ENCODE data around the gene STK10.

The STK10 gene

DNA sequence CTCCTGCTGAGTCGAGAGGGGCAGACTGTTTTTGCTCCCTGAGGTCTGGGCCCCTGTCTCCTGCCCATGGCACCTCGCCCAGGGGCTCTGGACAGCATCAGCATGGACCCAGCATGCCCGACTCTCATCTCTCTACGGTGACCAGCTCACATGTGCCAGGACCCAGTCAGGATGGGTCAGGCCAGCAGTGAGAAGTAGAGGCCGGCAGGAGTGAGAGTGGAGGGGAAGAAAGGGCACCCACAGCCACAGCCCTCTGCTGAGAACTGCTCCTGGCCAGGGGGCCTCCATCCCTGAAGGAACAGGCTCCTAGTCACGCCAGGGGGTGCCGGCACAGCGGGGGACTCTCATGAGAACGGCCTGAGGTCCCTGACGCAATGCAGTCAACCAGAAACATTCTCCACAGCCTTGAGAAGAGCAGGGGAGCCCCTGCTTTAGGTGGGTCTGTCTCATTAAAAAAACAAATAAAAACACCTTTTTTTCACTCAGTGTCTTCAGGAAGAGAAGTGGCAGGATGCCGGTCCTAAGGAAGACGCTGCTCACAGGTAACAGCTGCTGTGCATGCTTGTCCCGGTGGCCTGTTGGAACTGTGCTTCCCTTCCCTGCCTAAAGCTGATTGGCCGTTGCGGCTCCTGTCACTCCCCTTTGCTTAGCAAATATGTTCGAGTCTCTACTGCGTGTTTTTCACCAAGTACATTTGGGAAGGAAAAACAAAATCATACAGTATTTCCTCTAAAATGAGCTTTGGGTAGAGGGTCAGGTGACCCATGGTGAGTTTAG, 95.9 kb downstream of the STK10 start:
- H4K20me1 ChIP-seq (ENCODE audit: insufficient read depth): no peaks in the 10 kb centered on the region
- H3K27me3 ChIP-seq (ENCODE audit: insufficient read depth, low read depth): no peaks in the 10 kb centered on the region
- H3K9ac ChIP-seq: no peak overlapping the region
- H3K79me2 ChIP-seq (ENCODE audit: insufficient read depth, low read depth): no peaks in the 10 kb centered on the region
- no peak overlapping the region for H2AFZ ChIP-seq (ENCODE audit: low read depth)
- H3K27ac ChIP-seq: no peak overlapping the region
- H3K4me3 ChIP-seq (IDR thresholded peaks at IDR 0.05; ENCODE audit: insufficient read depth, low read depth, low read length): no peak overlapping the region
- no peak overlapping the region for H3K4me2 ChIP-seq
- H3K36me3 ChIP-seq (ENCODE audit: insufficient read depth): no peaks in the 10 kb centered on the region
- peaks cover 3% of the 10 kb centered on the region for H3K4me1 ChIP-seq (ENCODE audit: low read depth, poor library complexity, severe bottlenecking)
- TF ChIP-seq, protein P1, sequence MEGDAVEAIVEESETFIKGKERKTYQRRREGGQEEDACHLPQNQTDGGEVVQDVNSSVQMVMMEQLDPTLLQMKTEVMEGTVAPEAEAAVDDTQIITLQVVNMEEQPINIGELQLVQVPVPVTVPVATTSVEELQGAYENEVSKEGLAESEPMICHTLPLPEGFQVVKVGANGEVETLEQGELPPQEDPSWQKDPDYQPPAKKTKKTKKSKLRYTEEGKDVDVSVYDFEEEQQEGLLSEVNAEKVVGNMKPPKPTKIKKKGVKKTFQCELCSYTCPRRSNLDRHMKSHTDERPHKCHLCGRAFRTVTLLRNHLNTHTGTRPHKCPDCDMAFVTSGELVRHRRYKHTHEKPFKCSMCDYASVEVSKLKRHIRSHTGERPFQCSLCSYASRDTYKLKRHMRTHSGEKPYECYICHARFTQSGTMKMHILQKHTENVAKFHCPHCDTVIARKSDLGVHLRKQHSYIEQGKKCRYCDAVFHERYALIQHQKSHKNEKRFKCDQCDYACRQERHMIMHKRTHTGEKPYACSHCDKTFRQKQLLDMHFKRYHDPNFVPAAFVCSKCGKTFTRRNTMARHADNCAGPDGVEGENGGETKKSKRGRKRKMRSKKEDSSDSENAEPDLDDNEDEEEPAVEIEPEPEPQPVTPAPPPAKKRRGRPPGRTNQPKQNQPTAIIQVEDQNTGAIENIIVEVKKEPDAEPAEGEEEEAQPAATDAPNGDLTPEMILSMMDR (conservative IDR thresholded peaks at IDR 0.05; ENCODE audit: low read depth, low read length): no peak

DNA sequence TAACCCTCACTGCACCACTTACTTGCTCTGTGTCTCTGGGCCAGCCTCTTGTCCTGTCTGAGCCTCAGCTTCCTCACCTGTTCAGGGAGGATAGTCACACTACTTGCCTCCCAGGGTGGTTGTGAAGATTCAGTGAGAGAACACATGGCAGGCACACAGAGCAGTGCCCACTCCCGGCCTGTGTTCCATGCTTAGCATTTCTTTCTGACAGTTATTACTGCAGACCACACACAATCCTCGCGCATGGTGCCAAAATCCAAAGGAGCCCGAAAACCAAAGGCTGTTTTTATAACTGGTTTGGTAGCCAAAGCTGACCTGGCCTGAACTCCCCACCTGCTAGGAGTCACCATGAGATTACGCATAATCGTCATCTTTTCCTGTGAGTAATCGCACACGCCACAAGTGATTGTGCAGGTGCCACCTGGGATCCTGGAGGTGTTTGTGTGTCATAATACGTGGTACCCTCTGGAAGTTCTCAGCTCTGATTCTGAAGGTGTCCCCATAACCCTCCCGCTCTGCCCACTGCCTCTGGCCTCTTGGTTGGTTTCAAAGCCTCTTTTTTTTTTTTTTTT, 97.0 kb downstream of the STK10 start:
- Histone ChIP-seq H3K9ac (no peak overlapping the region), H3K79me2 (ENCODE audit: insufficient read depth, low read depth) (no peaks in the 10 kb centered on the region), H3K4me1 (ENCODE audit: low read depth, poor library complexity, severe bottlenecking) (peaks cover 13% of the 10 kb centered on the region), H3K27ac (no peak overlapping the region), H4K20me1 (ENCODE audit: insufficient read depth) (no peaks in the 10 kb centered on the region), H3K27me3 (ENCODE audit: insufficient read depth, low read depth) (no peaks in the 10 kb centered on the region), H3K36me3 (ENCODE audit: insufficient read depth) (no peaks in the 10 kb centered on the region), H3K4me3 (IDR thresholded peaks at IDR 0.05; ENCODE audit: insufficient read depth, low read depth, low read length) (no peak overlapping the region), H2AFZ (ENCODE audit: low read depth) (no peak overlapping the region), H3K4me2 (no peak overlapping the region)
- TF ChIP-seq, protein P1 (conservative IDR thresholded peaks at IDR 0.05; ENCODE audit: low read depth, low read length): no peak

DNA sequence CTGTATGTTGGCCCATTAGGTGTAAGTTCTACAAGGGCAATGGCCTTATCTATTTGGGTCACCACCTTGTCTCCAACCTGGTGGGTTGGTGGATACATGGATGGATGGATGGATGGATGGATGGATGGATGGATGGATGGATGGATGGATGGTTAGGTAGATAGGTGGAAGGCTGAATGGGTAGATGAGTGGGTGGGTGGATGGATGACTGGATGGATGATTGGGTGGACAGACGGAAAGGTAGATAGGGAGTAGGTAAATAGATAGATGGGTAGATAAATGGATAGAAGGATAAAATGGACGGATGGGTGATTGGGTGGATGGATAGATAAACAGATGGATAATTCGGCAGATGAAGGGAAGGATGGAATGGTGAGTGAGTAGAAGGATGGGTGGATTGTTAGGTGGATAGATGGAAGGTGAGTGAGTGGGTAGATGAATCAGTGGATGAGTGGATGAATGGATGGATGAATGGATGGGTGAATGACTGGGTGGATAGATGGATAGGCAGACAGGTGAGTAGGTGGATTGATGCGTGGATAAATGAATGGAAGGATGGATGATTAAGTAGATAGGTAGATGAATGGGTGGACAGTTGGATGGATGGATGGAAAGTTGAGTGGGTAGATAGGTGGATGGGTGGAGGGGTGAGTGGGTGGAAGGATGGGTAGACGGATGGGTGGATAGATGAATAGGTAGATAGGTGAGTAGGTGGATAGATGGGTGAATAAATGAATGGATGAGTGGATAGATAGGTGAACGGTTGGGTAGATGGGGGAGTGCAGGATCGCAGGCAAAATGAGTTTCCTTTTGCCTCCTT, 98.5 kb downstream of the STK10 start:
- H2AFZ ChIP-seq (ENCODE audit: low read depth): no peak overlapping the region
- H3K4me3 ChIP-seq (IDR thresholded peaks at IDR 0.05; ENCODE audit: insufficient read depth, low read depth, low read length): no peak overlapping the region
- H3K27ac ChIP-seq: no peak overlapping the region
- H3K4me2 ChIP-seq: no peak overlapping the region
- H3K9ac ChIP-seq: no peak overlapping the region
- H3K36me3 ChIP-seq (ENCODE audit: insufficient read depth): no peaks in the 10 kb centered on the region
- no peaks in the 10 kb centered on the region for H3K79me2 ChIP-seq (ENCODE audit: insufficient read depth, low read depth)
- H3K27me3 ChIP-seq (ENCODE audit: insufficient read depth, low read depth): no peaks in the 10 kb centered on the region
- no peaks in the 10 kb centered on the region for H4K20me1 ChIP-seq (ENCODE audit: insufficient read depth)
- TF ChIP-seq, protein P1 (conservative IDR thresholded peaks at IDR 0.05; ENCODE audit: low read depth, low read length): no peak
- peaks cover 17% of the 10 kb centered on the region for H3K4me1 ChIP-seq (ENCODE audit: low read depth, poor library complexity, severe bottlenecking)

DNA sequence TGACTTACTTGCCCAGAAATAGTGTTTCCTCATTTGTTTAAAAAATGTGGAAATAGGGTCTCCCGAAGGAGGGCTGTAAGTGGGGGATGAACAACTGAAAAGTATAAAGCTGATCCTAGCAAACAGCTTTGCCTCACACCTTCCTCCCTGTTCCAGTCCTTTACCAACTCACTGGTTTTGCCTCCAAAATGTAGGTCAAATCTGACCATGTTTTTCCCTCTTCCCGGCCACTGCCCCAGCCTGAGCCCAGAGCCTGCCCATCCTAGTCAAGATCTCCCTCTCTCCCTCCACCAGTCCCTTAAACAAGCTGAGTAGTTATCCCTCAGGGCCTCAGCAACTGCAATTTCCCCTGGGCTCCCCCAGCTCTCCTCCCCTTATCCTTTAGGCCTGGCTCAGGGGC, 99.2 kb downstream of the STK10 start:
- Histone ChIP-seq H3K27me3 (ENCODE audit: insufficient read depth, low read depth) (no peaks in the 10 kb centered on the region), H3K4me1 (ENCODE audit: low read depth, poor library complexity, severe bottlenecking) (peaks cover 17% of the 10 kb centered on the region), H3K36me3 (ENCODE audit: insufficient read depth) (no peaks in the 10 kb centered on the region), H3K27ac (no peak overlapping the region), H3K9ac (no peak overlapping the region), H2AFZ (ENCODE audit: low read depth) (no peak overlapping the region), H4K20me1 (ENCODE audit: insufficient read depth) (no peaks in the 10 kb centered on the region), H3K4me2 (no peak overlapping the region), H3K4me3 (IDR thresholded peaks at IDR 0.05; ENCODE audit: insufficient read depth, low read depth, low read length) (no peak overlapping the region), H3K79me2 (ENCODE audit: insufficient read depth, low read depth) (no peaks in the 10 kb centered on the region)
- TF ChIP-seq, protein P1 (conservative IDR thresholded peaks at IDR 0.05; ENCODE audit: low read depth, low read length): no peak

Data from KMS-11 (cell line).